CD8-positive, alpha-beta memory T cell (primary cell): ENCODE data around the gene DHX58. TPM values are rescaled to one million over a fixed set of nuclear protein-coding genes. Genes with fewer than 3 reads are reported as not detected.

Source experiments
- CTCF ChIA-PET: fragments of 350-600 bp; sonication (Branson Sonifier 250); formaldehyde crosslinking; loops from one replicate; lab custom pipeline; 2021; ENCODE audit warnings: antibody characterized with exemption; lab: Charles Lee
- POLR2A ChIA-PET: fragments of 350-600 bp; sonication (Branson Sonifier 250); formaldehyde crosslinking; loops from one replicate; lab custom pipeline; 2021; ENCODE audit warnings: antibody characterized with exemption; lab: Charles Lee
- DNase-seq, 5 donors: peaks; one replicate each; pipeline versions ENCODE4 v3.0.0 to v3.0.0-alpha.2; 2020 to 2022; ENCODE audit warnings: mixed read lengths in 1 of 5
- H3K27ac ChIP-seq: one replicate; pipeline ENCODE4 v1.7.0; 2013; ENCODE audit warnings: low read depth, mild to moderate bottlenecking, low read length, moderate library complexity
- H3K27me3 ChIP-seq: 2 replicates; pipeline ENCODE4 v1.7.0; 2013; ENCODE audit warnings: low read length, mild to moderate bottlenecking; ENCODE audit not compliant: insufficient read depth, poor library complexity, severe bottlenecking
- H3K36me3 ChIP-seq: 2 replicates; pipeline ENCODE4 v1.7.0; 2013; ENCODE audit warnings: mild to moderate bottlenecking, low read length, moderate library complexity; ENCODE audit not compliant: insufficient read depth
- H3K4me1 ChIP-seq: 2 replicates; pipeline ENCODE4 v1.7.0; 2013; ENCODE audit warnings: mild to moderate bottlenecking, low read length, moderate library complexity; ENCODE audit not compliant: insufficient read depth
- H3K4me3 ChIP-seq: 2 replicates; pipeline ENCODE4 v1.7.0; 2013; ENCODE audit warnings: mild to moderate bottlenecking, low read length
- H3K9me3 ChIP-seq: 2 replicates; pipeline ENCODE4 v1.7.0; 2013; ENCODE audit warnings: mild to moderate bottlenecking, low read length
- H3K27ac Mint-ChIP-seq, 8 donors: one replicate each; pipeline ENCODE4 v1.8.0; 2020 to 2021; ENCODE audit warnings: mixed read lengths in 8 of 8, mild to moderate bottlenecking in 6 of 8, inconsistent platforms in 3 of 8, moderate library complexity in 3 of 8
- H3K27me3 Mint-ChIP-seq, 2 donors: one replicate each; pipeline ENCODE4 v1.8.0; 2020 to 2021; ENCODE audit warnings: mixed read lengths in 2 of 2, mild to moderate bottlenecking in 1 of 2, moderate library complexity in 1 of 2
- H3K36me3 Mint-ChIP-seq, 3 donors: one replicate each; pipeline ENCODE4 v1.8.0; 2020 to 2021; ENCODE audit warnings: mixed read lengths in 3 of 3, inconsistent platforms in 1 of 3, mild to moderate bottlenecking in 1 of 3
- H3K4me1 Mint-ChIP-seq, 3 donors: one replicate each; pipeline ENCODE4 v1.8.0; 2020 to 2021; ENCODE audit warnings: mixed read lengths in 3 of 3, inconsistent platforms in 1 of 3, mild to moderate bottlenecking in 1 of 3
- H3K4me3 Mint-ChIP-seq, 7 donors: one replicate each; pipeline ENCODE4 v1.8.0; 2020 to 2021; ENCODE audit warnings: mixed read lengths in 7 of 7, mild to moderate bottlenecking in 6 of 7, moderate library complexity in 4 of 7, inconsistent platforms in 2 of 7
- H3K9me3 Mint-ChIP-seq, 5 donors: one replicate each; pipeline ENCODE4 v1.8.0; 2020 to 2022; ENCODE audit warnings: mixed read lengths in 5 of 5, mild to moderate bottlenecking in 3 of 5, moderate library complexity in 2 of 5, inconsistent platforms in 1 of 5
- polyA plus RNA-seq: library from polyadenylated mRNA; unstranded; fragments of 300-500 nt; fragmentation: Illumina TruSeq; gene quantifications from one replicate; pipeline ENCODE4 v1.2.3, GENCODE V29; 2021
- total RNA-seq, 2 experiments: library from RNA; stranded (reverse); gene quantifications; one replicate each; pipeline ENCODE4 v1.2.3, GENCODE V29; 2021

DHX58 gene
- total and polyA plus RNA-seq, 3 experiments from 2014 or later, result 8.1 to 10.7 (median 9.7) TPM

- H3K4me1 ChIP-seq, result peaks cover 12% of the 10 kb centered on the region
- CTCF ChIA-PET, result interaction anchor here (1.0 to 1.2 kb wide), 2 partner anchors 14 to 28 kb away, joined by 3 to 5 read pairs; no protein-coding TSS in a partner anchor
- H3K27me3 ChIP-seq, result peaks cover 17% of the 10 kb centered on the region
- Mint-ChIP-seq H3K27me3 (peaks cover 32 to 72% of the 10 kb centered on the region in 2 donors), H3K4me3 (no peak overlapping the region), H3K36me3 (no peaks in the 10 kb centered on the region), H3K4me1 (peaks cover 7 to 11% (median 10%) of the 10 kb centered on the region in 3 donors), H3K9me3 (no peaks in the 10 kb centered on the region), H3K27ac (no peak overlapping the region)
- POLR2A ChIA-PET, result no interaction called here
- H3K4me3 ChIP-seq, result no peak overlapping the region
- no peak for DNase-seq
- no peaks in the 10 kb centered on the region for H3K36me3 ChIP-seq
- H3K27ac ChIP-seq, result no peak overlapping the region
- H3K9me3 ChIP-seq, result no peaks in the 10 kb centered on the region
Measured at GRCh38 chr17:42053731-42054500, 58.6 kb downstream of the DHX58 start.

GRCh38 chr17:42052346-42052877 lies 60.1 kb downstream of the DHX58 start:
- H3K9me3 ChIP-seq, result no peaks in the 10 kb centered on the region
- H3K4me3 ChIP-seq, result no peak overlapping the region
- H3K4me1 ChIP-seq, result peaks cover 12% of the 10 kb centered on the region
- POLR2A ChIA-PET, result no interaction called here
- Mint-ChIP-seq H3K4me3 (peak overlapping the region in 3 of 7 donors; percentile 15 to 77 (median 44)), H3K27me3 (peaks cover 34 to 72% of the 10 kb centered on the region in 2 donors), H3K27ac (no peak overlapping the region), H3K36me3 (no peaks in the 10 kb centered on the region), H3K9me3 (peaks cover 0 to 1% (median 0%) of the 10 kb centered on the region in 5 donors), H3K4me1 (peaks cover 7 to 11% (median 10%) of the 10 kb centered on the region in 3 donors)
- no peak overlapping the region for H3K27ac ChIP-seq
- CTCF ChIA-PET, result interaction anchor here (1.0 kb wide), 1 partner anchor 27 kb away, joined by 3 read pairs; no protein-coding TSS in a partner anchor
- H3K36me3 ChIP-seq, result no peaks in the 10 kb centered on the region
- no peak for DNase-seq
- H3K27me3 ChIP-seq, result peaks cover 17% of the 10 kb centered on the region

GRCh38 chr17:42051645-42052044 lies 60.9 kb downstream of the DHX58 start:
- CTCF ChIA-PET, result interaction anchor here (0.8 to 1.4 kb wide), 2 partner anchors 31 to 79 kb away, joined by 3 read pairs; partner anchors contain the start of gene NKIRAS2
- H3K27me3 Mint-ChIP-seq, result peaks cover 32 to 65% of the 10 kb centered on the region in 2 donors
- peak overlapping the region in 6 of 7 donors; percentile 33 to 86 (median 50) for H3K4me3 Mint-ChIP-seq

More at GRCh38 chr17:42051645-42052044, 60.9 kb downstream of the DHX58 start:
- H3K36me3 ChIP-seq, result no peaks in the 10 kb centered on the region
- POLR2A ChIA-PET, result no interaction called here
- Mint-ChIP-seq H3K27ac (no peak overlapping the region), H3K9me3 (peaks cover 0 to 1% (median 0%) of the 10 kb centered on the region in 5 donors), H3K4me1 (peaks cover 7 to 11% (median 10%) of the 10 kb centered on the region in 3 donors), H3K36me3 (no peaks in the 10 kb centered on the region)
- peaks cover 12% of the 10 kb centered on the region for H3K4me1 ChIP-seq
- H3K27ac ChIP-seq, result no peak overlapping the region
- H3K9me3 ChIP-seq, result no peaks in the 10 kb centered on the region
- H3K4me3 ChIP-seq, result no peak overlapping the region
- H3K27me3 ChIP-seq, result peaks cover 17% of the 10 kb centered on the region
- no peak for DNase-seq

Other genes starting within 250 kb of the DHX58 start
- gene KLHL11, start 247.3 kb downstream of the DHX58 start, total RNA-seq, result 10 to 100 TPM; 24.7 to 26.9 TPM
- gene KLHL11, start 247.3 kb downstream of the DHX58 start, polyA plus RNA-seq, result 6.4 TPM
- gene ACLY, start 193.8 kb downstream of the DHX58 start, total RNA-seq, result 100 to 1,000 TPM; 188 to 189 TPM
- 70.6 TPM for gene ACLY, start 193.8 kb downstream of the DHX58 start, polyA plus RNA-seq
- gene ODAD4, start 182.1 kb downstream of the DHX58 start, total RNA-seq, result under 1 TPM; 0.53 to 0.57 TPM
- gene ODAD4, start 182.1 kb downstream of the DHX58 start, polyA plus RNA-seq, result 0.10 TPM
- gene CNP, start 145.9 kb downstream of the DHX58 start, total RNA-seq, result 10 to 100 TPM; 70.3 to 71.6 TPM
- 35.3 TPM for gene CNP, start 145.9 kb downstream of the DHX58 start, polyA plus RNA-seq
- gene DNAJC7, start 95.3 kb downstream of the DHX58 start, total RNA-seq, result 100 to 1,000 TPM; 111 TPM
- 74.6 TPM for gene DNAJC7, start 95.3 kb downstream of the DHX58 start, polyA plus RNA-seq
- 10 to 100 TPM; 29.4 to 31.3 TPM for gene NKIRAS2, start 92.6 kb downstream of the DHX58 start, total RNA-seq
- gene NKIRAS2, start 92.6 kb downstream of the DHX58 start, polyA plus RNA-seq, result 33.5 TPM
- under 1 TPM; 0.15 to 0.20 TPM for gene C17orf113, start 62.1 kb downstream of the DHX58 start, total RNA-seq
- 0.10 TPM for gene C17orf113, start 62.1 kb downstream of the DHX58 start, polyA plus RNA-seq
- not detected for gene ZNF385C, start 14.2 kb downstream of the DHX58 start, total RNA-seq
- not detected for gene ZNF385C, start 14.2 kb downstream of the DHX58 start, polyA plus RNA-seq
- gene KAT2A, start 8.7 kb upstream of the DHX58 start, total RNA-seq, result 10 to 100 TPM; 52.5 to 53.3 TPM
- 8.5 TPM for gene KAT2A, start 8.7 kb upstream of the DHX58 start, polyA plus RNA-seq
- gene HSPB9, start 10.1 kb upstream of the DHX58 start, total RNA-seq, result under 1 TPM; 0.11 to 0.15 TPM
- gene HSPB9, start 10.1 kb upstream of the DHX58 start, polyA plus RNA-seq, result not detected
- 10 to 100 TPM; 61.3 to 64.3 TPM for gene RAB5C, start 42.3 kb upstream of the DHX58 start, total RNA-seq
- 86.0 TPM for gene RAB5C, start 42.3 kb upstream of the DHX58 start, polyA plus RNA-seq
- gene KCNH4, start 68.4 kb upstream of the DHX58 start, total RNA-seq, result 1 to 10 TPM; 1.5 to 1.7 TPM
- gene KCNH4, start 68.4 kb upstream of the DHX58 start, polyA plus RNA-seq, result not detected
- not detected for gene HCRT, start 72.7 kb upstream of the DHX58 start, total RNA-seq
- not detected for gene HCRT, start 72.7 kb upstream of the DHX58 start, polyA plus RNA-seq
- gene GHDC, start 81.8 kb upstream of the DHX58 start, total RNA-seq, result 10 to 100 TPM; 18.4 to 21.7 TPM
- 23.1 TPM for gene GHDC, start 81.8 kb upstream of the DHX58 start, polyA plus RNA-seq
- gene STAT5B, start 163.7 kb upstream of the DHX58 start, total RNA-seq, result 100 to 1,000 TPM; 124 to 132 TPM
- 108 TPM for gene STAT5B, start 163.7 kb upstream of the DHX58 start, polyA plus RNA-seq
- 100 to 1,000 TPM; 259 to 263 TPM for gene STAT5A, start 175.8 kb upstream of the DHX58 start, total RNA-seq
- gene STAT5A, start 175.8 kb upstream of the DHX58 start, polyA plus RNA-seq, result 90.3 TPM